Osteoblast (primary cell): ENCODE results near the gene PRELID2. TPM values are rescaled to one million over a fixed set of nuclear protein-coding genes. Genes with fewer than 3 reads are reported as not detected.
A peak's percentile ranks its signal among the peaks of the same experiment; 100 is the strongest.

Source experiments
- DNase-seq: peaks from one replicate; pipeline ENCODE4 v3.0.0; 2011; ENCODE audit warnings: low spot score, mixed read lengths; ENCODE audit not compliant: insufficient read length; ENCODE audit errors: missing footprints
- H2AFZ ChIP-seq: 2 replicates; pipeline ENCODE4 v1.6.0; 2011; ENCODE audit warnings: mild to moderate bottlenecking, low read length
- H3K27ac ChIP-seq: 2 replicates; pipeline ENCODE4 v1.5.1; 2011; ENCODE audit warnings: mild to moderate bottlenecking, low read depth, low read length, moderate library complexity
- H3K27me3 ChIP-seq: 2 replicates; pipeline ENCODE4 v1.6.0; 2012; ENCODE audit warnings: mild to moderate bottlenecking, control low read depth, inconsistent platforms, low read length, moderate library complexity; ENCODE audit not compliant: insufficient read depth
- H3K36me3 ChIP-seq: 2 replicates; pipeline ENCODE4 v1.5.1; 2011; ENCODE audit warnings: mild to moderate bottlenecking, low read length, control low read depth, moderate library complexity; ENCODE audit not compliant: insufficient read depth
- H3K4me1 ChIP-seq: 2 replicates; pipeline ENCODE4 v1.5.1; 2011; ENCODE audit warnings: mild to moderate bottlenecking, low read length, control low read depth, moderate library complexity; ENCODE audit not compliant: insufficient read depth
- H3K4me2 ChIP-seq: 2 replicates; pipeline ENCODE4 v1.6.0; 2011; ENCODE audit warnings: mild to moderate bottlenecking, low read length; ENCODE audit not compliant: insufficient read depth
- H3K4me3 ChIP-seq: fragments of 200-600 bp; sonication (generic); 3 replicates; pipeline ENCODE4 v1.5.1; 2012; ENCODE audit warnings: mild to moderate bottlenecking, low read length, inconsistent platforms; ENCODE audit not compliant: insufficient read depth
- H3K79me2 ChIP-seq: 2 replicates; pipeline ENCODE4 v1.6.0; 2012; ENCODE audit warnings: mild to moderate bottlenecking, low read length, control low read depth, inconsistent platforms; ENCODE audit not compliant: insufficient read depth
- H3K9me3 ChIP-seq: 2 replicates; pipeline ENCODE4 v1.5.1; 2011; ENCODE audit warnings: low read depth, low read length, control low read depth
- H4K20me1 ChIP-seq: 2 replicates; pipeline ENCODE4 v1.6.0; 2012; ENCODE audit warnings: mild to moderate bottlenecking, low read length, control low read depth; ENCODE audit not compliant: insufficient read depth
- CTCF ChIP-seq: IDR thresholded peaks from 2 replicates; pipeline ENCODE4 v1.5.1; 2011; ENCODE audit warnings: mild to moderate bottlenecking, low read depth, low read length, moderate library complexity; ENCODE audit errors: extremely low read depth
- total RNA-seq: library from RNA; depleted of rRNA; stranded (reverse); fragments of >200 nt; gene quantifications from 2 replicates; pipeline ENCODE4 v1.2.3, GENCODE V29; 2012

The PRELID2 gene
- total RNA-seq, 1 donor = 19.5 TPM

GRCh38 chr5:145760660-145761059 is 74.5 kb downstream of the PRELID2 start:
- no peak overlapping the region for H3K4me2 ChIP-seq
- no peaks in the 10 kb centered on the region for H3K36me3 ChIP-seq
- no peak for TF ChIP-seq CTCF

GRCh38 chr5:145752947-145753346 is 82.2 kb downstream of the PRELID2 start:
- peak overlapping the region; percentile 13 for H2AFZ ChIP-seq
- H3K4me3 ChIP-seq = peak overlapping the region; percentile 23
- no peaks in the 10 kb centered on the region for H3K79me2 ChIP-seq
- H3K9me3 ChIP-seq = no peaks in the 10 kb centered on the region
- no peaks in the 10 kb centered on the region for H3K36me3 ChIP-seq
- no peaks in the 10 kb centered on the region for H3K27me3 ChIP-seq
- TF ChIP-seq CTCF = no peak
- peak overlapping the region; percentile 64 for H3K27ac ChIP-seq
- H3K4me2 ChIP-seq = peak overlapping the region; percentile 75
- H3K4me1 ChIP-seq = peaks cover 29% of the 10 kb centered on the region
- no peaks in the 10 kb centered on the region for H4K20me1 ChIP-seq
- DNase-seq = peak; percentile 11

More at GRCh38 chr5:145760660-145761059, 74.5 kb downstream of the PRELID2 start:
- H3K27me3 ChIP-seq = no peaks in the 10 kb centered on the region
- DNase-seq = no peak
- H3K4me1 ChIP-seq = no peaks in the 10 kb centered on the region
- no peaks in the 10 kb centered on the region for H3K9me3 ChIP-seq
- no peaks in the 10 kb centered on the region for H3K79me2 ChIP-seq
- H4K20me1 ChIP-seq = no peaks in the 10 kb centered on the region
- no peak overlapping the region for H2AFZ ChIP-seq
- no peak overlapping the region for H3K4me3 ChIP-seq
- no peak overlapping the region for H3K27ac ChIP-seq

GRCh38 chr5:145752534-145752933 is 82.6 kb downstream of the PRELID2 start:
- Histone ChIP-seq H3K9me3 (no peaks in the 10 kb centered on the region), H2AFZ (peak overlapping the region; percentile 13), H3K4me2 (peak overlapping the region; percentile 75), H3K36me3 (no peaks in the 10 kb centered on the region), H3K27ac (peak overlapping the region; percentile 64), H3K4me3 (peak overlapping the region; percentile 23), H3K4me1 (peaks cover 29% of the 10 kb centered on the region), H3K79me2 (no peaks in the 10 kb centered on the region), H4K20me1 (no peaks in the 10 kb centered on the region), H3K27me3 (no peaks in the 10 kb centered on the region)
- no peak for DNase-seq
- no peak for TF ChIP-seq CTCF

GRCh38 chr5:145750199-145750598 is 84.9 kb downstream of the PRELID2 start:
- H3K27me3 ChIP-seq = no peaks in the 10 kb centered on the region
- no peaks in the 10 kb centered on the region for H3K79me2 ChIP-seq
- H4K20me1 ChIP-seq = no peaks in the 10 kb centered on the region
- no peaks in the 10 kb centered on the region for H3K36me3 ChIP-seq
- H3K9me3 ChIP-seq = no peaks in the 10 kb centered on the region
- H3K27ac ChIP-seq = no peak overlapping the region
- peaks cover 29% of the 10 kb centered on the region for H3K4me1 ChIP-seq
- H2AFZ ChIP-seq = no peak overlapping the region
- peak overlapping the region; percentile 40 for H3K4me2 ChIP-seq
- H3K4me3 ChIP-seq = no peak overlapping the region
- no peak for DNase-seq
- TF ChIP-seq CTCF = no peak
